Kasumi-1 (cell line): ENCODE measurements around the gene DUSP22.
"Not testable (repeated sequence)": the region's sequence is repeated elsewhere in the genome, so short reads cannot be mapped to it uniquely, and the experiment has no call there.

Source experiments
- DNase-seq, 2 experiments: peaks; one replicate each; lab custom pipeline; 2025; lab: John Stamatoyannopoulos, UW

DUSP22 gene

DNA sequence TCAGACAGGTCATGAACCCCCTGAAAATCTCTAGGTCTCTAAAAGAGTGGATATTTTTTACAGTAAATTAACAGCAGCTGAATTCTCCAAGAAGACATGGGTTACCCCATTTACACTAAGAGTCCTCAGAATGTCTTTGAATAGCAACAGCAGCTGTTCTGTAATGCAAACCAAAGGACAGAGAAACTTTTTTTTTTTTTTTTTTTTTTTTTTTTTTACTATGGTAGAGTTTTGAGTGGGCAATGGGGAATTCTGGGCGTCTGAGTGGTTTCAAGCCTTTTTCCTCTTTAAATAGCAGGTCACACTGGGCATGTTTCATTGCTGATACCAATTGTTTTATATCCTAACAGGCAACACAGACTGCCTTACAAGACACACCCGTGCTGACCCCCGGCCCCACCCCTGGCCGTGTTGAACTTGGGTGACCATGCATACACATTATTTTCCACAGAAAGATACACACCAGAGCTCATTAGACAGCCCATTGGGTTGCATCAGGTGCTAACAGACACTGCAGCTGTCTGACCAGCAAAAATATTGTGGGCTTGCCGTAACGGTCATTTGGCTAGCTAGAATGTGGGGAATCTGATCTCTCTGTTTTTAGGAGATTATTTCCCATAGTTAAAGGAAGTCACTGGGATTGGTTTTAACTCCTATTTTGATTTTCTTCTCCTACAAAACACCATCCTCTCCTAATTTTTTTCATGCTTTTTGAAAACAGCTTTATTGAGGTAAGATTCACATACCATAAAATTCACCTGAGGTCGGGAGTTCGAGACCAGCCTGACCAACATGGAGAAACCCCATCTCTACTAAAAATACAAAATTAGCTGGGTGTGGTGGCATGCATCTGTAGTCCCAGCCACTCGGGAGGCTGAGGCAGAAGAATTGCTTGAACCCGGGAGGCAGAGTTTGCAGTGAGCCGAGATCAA, 72.6 kb downstream of the DUSP22 start:
- no peak for DNase-seq

DNA sequence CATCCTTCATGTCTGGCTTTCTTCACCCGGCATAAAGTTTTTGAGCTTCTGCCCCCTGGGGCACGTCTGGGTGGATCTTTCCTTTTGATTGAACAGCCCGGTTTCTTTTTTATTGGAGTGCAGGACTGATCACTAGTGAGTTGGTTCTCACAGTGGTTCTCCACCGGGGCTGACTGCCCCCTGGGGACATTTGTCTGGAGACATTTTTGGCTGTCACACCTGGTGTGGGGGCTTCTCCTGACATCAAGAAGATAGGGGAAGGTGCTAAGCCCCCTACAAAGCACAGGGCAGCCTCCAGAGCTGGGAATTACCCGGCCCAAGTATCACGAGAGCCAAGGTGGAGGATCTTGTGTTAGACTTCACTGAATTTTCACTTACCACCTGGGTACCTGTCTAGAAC, 73.5 kb downstream of the DUSP22 start:
- no peak for DNase-seq

DNA sequence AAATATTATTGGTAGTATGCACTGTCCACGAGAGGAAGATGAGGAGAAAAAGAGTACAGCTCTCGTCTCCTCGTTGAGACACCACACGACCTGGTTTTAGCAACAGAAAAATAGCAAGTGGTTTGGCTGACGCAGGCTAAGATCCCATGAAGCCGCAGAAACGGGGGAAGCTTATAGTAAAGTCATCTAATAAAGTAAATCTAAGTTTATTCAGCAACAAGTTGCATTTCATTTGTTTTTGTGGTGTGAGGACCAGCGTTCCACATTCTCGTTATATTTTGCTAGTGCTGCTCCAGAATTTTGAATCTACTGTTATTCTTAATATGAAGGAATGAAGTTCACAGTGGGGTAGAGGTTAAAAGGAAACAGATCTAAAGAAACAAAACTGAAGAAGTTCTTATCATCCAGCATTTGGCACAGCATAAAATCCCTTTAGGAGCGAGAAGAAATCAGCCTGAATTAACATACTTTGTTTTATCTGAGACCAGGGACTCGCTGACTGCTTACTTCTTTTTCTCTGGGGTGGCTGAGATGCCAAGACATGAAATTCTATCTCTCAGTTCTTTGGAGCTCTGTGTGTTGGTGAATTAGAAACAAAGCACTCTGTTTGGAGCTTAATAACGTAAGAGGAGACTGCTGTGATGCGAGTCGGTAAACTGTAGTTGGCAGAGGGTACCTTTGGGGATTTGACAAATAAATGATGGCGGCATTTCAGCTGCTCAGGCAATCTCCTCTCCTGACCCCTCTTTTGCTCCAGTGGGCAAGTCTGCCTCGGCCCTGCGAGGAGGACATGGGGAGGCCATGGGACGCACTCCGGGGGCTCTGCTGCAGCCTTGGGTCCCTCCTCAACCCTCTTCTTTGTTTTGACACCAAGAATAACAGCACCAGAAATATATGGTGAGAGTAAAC, 74.4 kb downstream of the DUSP22 start:
- no peak for DNase-seq

DNA sequence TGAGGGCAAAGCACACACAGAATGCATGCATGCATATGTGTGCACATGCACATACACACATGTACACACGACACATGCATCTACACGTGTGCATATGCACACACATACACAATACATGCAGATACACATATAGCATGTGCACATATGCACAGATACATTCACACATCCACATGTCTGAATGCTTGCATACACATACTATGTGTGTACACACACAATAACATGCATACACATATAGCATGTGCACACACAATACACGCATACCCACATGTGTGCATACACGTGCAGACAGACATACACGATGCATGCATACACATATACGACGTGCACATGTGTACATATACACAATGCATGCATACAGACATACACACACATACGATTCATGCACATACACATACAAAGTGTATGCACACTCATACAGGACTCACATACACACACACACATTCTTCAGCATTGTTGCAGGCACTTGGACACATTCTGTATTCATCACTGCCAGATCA, 75.1 kb downstream of the DUSP22 start:
- DNase-seq: no peak

DNA sequence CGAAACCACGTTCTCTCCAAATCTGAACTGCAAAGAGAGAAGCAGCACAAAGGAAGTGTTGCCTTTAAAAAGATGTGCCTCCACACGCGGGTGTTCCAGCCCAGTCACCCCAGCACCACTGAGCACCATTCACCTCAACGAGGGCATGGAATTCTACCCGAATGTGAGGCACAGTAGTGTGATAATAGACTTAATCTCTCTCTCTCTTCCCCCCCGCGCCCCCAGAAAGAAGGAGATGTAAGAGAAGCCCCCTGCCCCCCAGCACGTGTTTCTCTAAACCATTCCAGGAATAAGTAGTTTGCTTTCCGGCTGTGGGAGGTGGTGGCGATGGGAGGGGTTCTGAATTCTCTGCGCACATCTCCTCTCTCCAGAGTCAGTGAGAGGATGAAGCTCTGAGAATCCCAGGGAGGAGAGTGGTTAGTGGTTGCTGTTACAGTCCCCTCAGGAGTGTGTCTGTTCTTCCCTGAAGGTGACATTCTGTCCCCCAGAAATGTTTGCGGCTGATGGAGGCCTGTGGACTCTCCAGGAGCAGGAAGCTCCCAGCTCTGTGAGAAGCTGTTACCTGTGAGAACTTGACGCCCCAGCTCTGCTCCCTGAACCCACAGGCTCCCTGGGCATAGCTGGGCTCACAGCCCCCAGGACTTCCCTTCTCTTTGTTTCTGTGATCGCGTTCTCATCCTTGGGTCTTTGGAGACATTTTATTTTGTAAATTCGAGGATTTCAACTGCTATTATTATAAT, 75.8 kb downstream of the DUSP22 start:
- no peak for DNase-seq

DNA sequence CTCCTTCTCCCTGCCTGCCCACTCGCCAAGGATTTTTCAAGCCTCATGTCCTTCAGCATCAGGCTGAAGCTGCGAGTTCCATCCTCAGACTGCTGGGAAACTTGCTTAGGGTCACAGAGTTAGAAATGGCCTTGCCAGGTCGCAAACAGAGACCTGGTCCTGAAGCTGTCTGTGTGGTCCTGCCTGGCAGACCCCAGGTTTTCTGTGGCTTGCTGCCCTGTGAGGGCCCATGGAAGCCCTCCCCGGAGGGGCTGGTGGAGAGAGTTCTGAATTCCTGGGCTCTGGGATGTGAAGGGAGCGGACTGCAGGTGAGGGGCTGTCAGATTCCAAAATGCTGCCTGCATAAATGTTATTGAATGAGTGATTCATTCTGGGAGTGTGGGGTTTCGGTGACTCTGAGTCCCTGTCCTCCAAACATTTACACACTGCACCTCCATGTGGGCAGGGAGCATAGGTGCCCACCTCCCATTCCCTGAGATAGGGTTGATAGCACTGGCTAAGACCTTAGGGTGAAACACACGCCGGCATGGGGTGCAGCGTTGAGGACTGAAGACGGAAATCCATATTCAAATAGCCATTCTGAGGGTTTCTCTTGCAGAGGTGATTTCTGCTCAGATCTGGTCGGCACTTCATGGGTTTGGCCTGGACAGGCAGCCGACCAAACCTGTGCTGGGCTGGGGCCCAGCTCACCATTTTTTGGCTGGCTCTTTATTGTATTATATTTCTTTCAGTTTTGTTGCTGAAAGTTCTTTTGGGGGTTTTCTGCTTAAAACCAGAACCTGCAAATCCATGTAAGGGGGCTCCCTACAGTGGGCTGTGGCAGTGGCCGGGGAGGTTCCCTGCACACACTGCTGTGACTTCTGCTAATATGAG, 77.5 kb downstream of the DUSP22 start:
- DNase-seq: no peak

DNA sequence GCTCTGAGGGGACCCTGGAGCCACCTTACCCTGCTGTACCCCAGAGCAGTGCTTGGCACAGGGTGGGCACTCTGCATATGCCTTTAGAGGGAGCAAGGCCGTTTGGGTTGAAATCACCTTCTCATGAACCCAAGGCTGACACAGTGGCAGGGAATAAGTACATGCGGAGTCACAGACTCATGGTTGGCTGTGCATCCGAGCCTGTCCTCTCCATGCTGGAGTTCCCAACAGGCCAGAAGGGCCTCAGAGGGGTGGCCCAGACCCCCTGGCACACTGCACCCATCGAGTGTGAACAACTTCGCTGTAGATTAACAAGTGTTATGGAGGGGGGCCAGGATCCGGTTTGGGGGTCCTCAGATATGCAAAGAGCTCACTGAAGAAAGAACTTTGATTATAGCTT, 78.3 kb downstream of the DUSP22 start:
- DNase-seq: no peak

DNA sequence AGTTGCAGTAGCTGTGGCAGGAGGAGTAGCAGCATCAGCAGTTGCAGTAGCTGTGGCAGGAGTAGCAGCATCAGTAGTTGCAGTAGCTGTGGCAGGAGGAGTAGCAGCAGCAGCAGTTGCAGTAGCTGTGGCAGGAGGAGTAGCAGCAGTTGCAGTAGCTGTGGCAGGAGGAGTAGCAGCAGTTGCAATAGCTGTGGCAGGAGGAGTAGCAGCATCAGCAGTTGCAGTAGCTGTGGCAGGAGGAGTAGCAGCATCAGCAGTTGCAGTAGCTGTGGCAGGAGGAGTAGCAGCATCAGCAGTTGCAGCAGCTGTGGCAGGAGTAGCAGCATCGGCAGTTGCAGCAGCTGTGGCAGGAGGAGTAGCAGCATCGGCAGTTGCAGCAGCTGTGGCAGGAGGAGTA, 79.6 kb downstream of the DUSP22 start:
- DNase-seq: not testable (repeated sequence)

DNA sequence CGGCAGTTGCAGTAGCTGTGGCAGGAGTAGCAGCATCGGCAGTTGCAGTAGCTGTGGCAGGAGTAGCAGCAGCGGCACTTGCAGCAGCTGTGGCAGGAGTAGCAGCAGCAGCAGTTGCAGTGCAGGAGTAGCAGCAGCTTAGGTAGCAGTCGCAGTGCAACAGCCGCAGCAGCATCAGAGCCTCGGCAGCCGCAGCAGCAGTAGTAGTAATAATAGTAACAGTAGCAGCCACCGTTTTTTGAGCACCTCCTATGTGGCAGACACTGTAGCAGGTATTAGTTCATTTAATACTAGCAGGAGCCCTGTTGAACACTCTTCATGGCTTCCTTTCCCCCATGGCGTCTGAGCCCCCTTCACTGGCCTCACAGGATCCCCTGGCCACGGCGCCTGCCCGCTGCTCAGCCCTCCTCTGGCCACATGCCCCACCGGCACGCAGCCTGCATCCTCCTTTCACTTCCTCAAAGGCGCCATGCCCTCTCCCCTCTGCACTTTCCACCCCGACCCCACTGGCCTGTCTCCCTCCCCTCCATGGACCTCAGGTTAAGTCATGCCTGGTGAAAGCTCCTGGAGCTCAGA, 80.1 kb downstream of the DUSP22 start:
- no peak for DNase-seq

DNA sequence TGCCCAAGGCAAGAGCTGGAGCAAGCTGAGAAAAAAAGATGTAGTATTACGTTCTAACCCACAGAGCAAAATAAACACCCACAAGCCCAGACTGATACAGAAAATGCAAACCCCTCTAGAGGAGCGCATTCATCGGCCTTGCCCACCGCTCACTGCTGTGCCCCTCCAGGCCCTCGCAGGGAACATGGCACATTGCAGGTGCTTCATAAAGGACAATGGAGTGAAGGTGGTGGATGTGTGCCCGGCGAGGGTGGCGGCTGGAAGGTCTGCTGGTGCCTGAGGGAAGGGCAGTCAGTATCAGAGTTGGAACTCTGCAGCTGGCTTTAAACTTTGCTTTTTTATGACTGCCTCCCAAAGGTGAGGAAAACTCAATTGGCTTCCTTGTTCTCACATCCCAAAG, 80.7 kb downstream of the DUSP22 start:
- DNase-seq: no peak

DNA sequence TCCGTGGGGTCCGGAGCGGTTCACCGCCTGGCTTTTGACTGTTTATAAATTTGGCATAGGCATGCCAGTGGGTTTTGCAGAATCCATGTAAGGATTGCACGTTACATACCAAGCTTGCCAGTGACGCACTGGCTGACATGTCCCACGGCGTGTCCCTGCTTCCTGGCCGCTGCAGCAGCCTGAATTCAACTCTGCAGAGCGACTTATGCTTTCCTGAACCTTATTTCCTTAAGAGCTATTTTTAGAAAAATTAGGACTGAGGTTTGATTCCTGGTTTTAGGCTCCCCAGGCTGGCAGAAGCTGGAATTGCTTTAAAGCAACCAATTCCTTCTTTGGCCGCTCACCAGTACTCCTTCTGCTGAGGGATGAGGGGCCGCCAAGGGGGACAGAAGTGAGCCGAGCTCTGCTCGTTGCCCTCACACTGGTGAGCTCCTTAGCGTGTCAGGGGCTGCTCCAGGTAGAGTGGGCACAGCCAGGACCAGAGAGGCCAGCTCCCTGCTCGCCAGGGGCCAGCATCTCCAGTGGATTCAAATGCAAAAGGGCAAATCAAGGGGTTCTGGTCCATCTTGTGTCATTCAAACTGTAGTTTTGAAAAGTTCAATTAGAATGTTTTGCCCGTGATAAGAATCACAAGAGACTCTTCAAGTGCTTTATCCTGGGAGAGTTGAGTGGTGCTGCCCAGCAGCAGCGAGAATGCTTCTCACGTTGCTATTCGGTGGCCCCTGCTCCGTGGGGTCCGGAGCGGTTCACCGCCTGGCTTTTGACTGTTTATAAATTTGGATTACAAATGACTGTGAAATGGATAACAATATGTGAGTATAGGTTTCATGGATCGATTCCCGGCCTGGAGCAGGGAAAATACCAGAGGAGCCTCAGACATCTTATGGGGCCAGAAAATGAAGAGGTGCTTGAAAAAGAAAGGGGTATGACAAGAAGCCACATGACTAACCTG, 81.8 kb downstream of the DUSP22 start:
- DNase-seq: no peak

DNA sequence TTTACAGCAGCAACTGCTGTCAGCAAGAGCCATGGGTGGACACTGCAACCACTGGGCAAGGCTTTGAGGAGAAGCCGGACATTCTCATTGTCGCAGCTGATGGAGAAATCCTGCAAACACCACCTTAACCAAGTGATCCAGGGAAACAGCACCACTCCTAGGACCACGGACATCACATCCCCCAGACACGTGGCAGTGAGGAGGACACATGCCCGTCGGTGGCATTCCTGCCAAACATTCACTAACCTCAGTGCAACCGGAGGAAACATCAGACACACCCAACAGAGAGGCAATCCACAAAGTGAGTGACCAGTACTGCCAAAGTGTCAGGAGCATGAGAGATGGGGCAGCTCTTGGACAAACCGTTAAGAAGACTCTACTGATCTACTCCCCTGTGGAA, 82.7 kb downstream of the DUSP22 start:
- no peak for DNase-seq

DNA sequence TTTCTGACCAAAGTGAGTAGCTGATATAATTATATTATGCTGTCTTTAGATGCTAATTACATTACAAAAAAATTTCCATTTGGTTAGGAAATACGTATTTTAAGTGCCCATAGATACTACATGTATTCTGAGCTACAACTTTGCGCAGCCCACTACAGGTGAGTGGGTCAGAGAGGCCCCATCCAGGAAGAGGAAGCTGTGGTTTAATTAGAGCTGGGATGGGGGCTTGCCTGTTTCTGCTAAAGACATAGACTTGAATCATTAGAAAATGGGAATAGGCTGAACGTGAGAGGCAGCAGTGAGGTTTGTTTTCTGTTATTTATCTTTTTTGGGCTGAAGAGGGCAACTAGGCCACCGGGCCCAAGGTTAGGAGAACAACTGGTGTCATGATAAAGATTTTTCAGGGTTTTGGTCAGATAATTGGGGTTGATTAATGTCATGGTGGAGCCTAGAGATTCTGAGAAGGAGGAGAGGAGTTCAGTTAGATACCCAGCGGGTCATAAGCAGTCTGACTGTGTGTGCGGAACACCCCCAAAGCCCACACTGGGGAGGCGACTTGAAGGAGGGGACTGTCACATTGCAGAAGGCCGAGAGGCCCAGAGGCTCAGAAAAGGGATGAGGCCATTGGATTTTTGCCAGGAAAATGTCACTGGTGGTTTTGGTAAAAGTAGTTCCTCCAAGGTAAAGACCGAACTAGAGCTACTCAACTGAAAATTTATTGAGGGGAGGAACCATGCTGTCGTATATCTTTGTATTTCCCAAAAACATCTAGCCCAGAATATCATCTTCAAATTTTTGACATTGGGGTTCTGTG, 84.7 kb downstream of the DUSP22 start:
- no peak for DNase-seq

DNA sequence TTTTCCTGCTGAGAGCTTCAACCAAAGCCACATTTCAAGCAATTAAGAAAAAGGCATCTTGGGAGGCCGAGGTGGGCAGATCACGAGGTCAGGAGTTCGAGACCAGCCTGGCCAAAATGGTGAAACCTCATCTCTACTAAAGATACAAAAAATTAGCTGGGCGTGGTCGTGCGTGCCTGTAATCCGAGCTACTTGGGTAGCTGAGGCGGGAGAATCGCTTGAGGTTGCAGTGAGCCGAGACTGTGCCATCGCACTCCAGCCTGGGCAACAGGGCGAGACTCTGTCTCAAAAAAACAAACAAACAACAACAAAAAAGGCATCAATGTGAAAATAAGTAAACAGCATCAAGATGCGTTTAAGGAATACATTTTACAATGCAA, 85.3 kb downstream of the DUSP22 start:
- not testable (repeated sequence) for DNase-seq

DNA sequence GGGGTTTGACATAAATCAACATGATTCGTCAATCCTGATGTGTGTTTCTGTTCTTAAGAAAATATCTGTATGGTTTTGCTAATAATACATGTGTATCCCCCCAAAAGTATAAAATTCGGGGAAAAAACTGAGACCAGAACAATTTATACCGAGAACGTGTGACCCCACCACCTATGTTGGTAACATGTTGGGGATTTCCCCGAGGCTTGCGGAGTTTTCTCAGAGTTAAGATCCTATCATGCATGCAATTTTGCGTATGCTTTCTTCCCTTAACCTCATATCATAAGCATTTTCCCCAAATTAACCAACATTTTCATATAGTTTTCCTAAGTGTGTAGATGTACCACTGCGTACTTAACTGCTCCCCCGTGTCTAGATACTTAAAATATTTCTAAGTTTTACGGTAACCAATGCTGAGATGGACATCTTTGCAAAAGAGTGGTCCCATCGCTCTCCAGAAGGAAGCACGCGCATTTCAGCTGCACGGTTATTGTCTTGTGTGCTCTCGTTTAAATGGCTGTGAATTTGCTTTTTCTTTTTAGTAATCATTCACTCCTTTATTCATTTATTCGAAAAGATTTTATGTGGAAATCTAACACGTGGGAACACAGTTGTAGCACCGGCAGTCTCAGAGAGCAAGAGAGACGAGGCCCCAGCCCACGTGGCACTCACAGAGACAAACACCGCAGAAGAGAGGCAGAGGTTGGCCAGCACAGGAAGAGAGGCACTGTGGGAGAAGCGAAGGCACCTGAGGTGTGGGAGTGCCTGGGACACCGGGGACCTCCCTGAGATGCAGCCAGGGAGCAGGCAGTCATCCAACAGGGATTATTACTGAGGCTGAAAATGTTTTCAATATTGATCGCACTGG, 86.0 kb downstream of the DUSP22 start:
- DNase-seq: no peak

DNA sequence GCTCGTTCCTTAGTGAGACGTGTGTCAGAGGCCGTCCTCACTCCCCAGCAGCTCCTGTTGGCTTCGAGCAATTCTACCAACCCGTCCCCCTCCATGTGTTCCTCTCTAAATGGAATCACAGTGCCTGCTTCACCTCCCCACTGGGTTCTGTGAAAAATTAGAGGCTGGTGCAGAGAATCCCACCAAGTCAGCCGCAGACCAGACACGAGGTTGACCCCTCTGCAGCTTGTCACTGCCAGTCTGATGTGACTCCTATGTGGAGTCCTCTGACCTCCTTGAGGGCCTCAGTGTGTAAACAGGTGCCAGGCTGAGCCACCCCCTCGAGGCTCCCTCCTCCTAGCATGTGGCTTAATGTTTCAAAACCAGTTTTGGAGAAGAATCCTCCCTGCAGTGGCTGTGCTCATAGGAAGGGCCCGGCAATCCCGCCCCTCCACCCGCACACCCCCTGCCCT, 86.7 kb downstream of the DUSP22 start:
- DNase-seq: no peak

DNA sequence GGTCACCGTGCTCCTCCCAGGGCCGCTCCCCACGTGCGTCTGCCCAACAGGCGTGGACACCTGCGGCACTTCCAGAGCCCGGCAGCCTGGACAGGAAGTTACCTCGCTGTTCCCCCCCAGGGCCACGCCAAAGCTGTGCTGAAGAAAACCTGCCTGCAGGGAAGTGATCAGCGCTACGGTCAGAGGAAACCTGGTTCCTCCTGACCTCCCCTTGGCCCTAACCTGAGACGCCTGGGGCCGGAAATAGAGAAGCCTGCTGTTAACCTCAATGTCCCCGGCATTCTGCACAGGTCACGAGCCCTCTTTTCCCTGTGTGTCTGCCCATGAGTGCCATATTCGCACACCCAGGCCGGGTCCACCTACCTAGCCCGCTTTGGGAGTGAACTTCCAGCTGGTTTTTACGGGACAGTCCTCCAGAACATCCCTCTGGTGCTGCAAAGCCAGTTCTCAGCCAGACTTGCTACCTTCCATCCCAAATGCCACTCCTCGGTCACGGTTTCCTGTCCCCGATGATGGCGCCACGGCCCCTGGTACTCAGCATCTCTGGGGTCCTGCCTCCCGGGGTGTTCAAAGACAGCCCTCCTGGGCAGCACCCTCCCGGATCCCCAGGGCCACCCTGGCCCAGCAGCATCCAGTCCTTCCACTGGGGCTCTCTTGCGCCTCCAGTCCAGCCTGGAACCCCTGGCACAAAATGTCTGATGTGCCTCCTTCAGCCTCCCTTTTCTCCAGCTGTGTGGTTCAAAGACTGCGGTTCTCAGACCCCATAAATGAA, 87.3 kb downstream of the DUSP22 start:
- no peak for DNase-seq
